Measurements from ENCODE around the gene PRPF39.
"Not testable (repeated sequence)": the region's sequence is repeated elsewhere in the genome, so short reads cannot be mapped to it uniquely, and the experiment has no call there.

PRPF39 gene

GRCh38 chr14:45142083-45142482 lies 58.2 kb downstream of the PRPF39 start:
- DNase-seq = not testable (repeated sequence)

DNA sequence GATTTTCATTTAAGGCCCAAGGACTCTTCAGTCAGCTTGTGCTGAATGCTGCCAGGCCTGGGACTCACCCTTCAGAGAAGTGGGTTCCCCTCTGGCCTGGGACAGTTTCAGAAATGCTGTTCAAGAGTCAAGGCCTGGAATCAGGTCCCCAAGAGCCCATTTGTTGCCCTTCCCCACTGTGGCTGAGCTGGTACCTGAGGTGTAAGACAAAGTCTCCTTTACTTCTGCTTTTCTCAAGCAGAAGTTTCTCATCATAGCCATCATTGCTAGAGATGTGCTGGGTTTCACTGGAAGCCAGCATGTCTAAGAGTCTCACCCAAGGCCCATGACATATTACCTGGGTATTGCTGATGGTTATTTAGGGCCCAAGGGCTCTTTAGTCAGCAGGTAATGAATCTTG lies 60.7 kb downstream of the PRPF39 start:
- DNase-seq = no peak

- no peak for DNase-seq
Measured at GRCh38 chr14:45145214-45145613, 61.3 kb downstream of the PRPF39 start.

GRCh38 chr14:45149602-45150001 lies 65.7 kb downstream of the PRPF39 start:
- DNase-seq = no peak

DNA sequence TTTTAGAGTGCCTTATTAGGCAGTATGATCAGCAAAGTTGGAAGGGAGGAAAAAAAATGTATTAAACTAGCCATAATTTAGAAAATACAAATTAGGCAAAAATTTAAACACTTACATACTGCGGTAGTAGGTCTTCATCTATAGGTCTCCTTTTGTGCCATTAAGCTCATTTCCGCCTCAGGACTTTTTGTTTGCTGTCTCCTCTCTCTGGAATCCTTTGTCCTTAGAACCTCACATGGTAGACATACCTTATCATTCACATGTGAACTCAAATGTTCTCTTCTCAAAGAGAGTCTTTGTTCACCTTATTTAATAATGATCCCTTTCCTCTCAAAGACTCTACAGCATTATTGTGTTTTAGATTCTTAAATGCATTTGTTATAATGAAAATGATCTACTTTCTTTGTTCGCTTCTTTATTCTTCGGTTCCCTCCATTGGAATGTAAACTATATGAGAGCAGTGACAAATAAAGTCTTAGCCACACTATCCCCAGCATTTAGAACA lies 66.5 kb downstream of the PRPF39 start:
- DNase-seq = no peak

DNA sequence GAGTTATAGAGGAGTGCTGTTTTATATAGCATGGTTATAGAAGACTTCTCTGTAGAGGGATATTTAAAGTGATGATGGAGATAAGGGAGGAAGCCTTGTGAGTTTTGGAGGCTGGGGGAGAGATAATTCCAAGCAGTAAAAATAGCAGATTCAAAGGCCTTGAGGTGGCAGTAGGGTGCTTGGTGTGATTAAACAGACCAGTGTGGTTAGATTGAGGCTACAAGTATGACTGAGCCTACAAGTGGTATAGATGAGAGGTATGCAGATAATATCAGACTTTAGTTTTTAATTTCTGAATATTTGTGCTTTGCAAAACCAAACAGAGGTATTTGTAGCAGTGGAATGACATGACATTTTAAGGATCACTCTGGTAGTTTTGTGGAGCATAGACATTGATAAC lies 72.2 kb downstream of the PRPF39 start:
- no peak for DNase-seq

Data from activated CD8-positive, alpha-beta memory T cell treated with anti-CD3 and anti-CD28 coated beads, Interleukin-2, amount 50 U/mL, for 4 hours (primary cell).